HG03432 (cell line): ENCODE results near the gene ACVR1B.

Source experiments
- ATAC-seq: cut with Tn5 transposase; IDR thresholded peaks from one replicate; pipeline ENCODE4 v1.9.1; 2021; ENCODE audit warnings: mild to moderate bottlenecking, moderate library complexity; ENCODE audit not compliant: unreplicated experiment

Gene ACVR1B

DNA sequence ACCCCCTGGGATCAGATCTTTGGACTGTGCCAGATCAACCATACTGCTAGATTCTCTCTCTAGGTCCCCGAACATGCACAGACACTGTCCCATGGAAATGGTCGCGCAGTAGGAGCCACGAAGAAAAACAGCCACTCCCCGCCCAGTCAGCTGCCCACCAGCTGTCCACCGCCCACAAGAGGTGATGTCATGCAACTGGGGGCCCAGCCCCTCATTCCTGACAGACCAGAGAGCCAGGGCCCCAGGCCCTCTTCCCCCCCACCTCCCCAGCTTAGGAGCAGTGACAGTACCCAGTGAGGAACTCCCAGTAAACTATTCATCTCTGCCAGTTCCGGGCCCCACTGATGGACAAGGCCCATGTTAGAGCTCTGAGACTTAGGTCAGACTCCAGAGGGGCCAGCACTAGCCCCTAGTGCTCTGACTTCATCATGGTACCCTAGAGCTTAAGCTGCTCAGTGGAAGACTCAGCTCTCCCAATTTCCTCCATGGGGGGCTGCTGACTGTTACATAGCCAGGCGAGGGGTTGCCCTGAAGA lies 51.6 kb downstream of the ACVR1B start:
- no peak for ATAC-seq

DNA sequence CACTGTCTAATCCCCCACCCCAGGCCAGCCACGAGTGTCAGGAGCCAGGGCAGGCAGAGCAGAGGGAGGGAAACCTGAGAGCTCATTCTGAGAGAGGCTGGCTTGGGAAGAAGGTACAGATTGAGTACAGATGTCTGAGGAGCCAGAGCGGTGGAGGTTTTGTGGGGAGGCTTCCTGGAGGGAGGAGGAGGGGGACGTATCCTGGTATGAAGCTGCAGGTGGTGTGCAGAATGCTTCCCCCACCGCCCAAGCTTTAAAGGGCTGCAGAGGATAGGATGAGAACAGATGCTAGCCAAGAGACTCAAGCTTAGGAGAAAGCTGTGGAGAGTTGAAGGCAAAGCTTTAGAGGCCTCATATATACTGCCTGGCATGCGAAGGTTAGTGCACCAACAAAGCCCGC lies 52.1 kb downstream of the ACVR1B start:
- no peak for ATAC-seq

DNA sequence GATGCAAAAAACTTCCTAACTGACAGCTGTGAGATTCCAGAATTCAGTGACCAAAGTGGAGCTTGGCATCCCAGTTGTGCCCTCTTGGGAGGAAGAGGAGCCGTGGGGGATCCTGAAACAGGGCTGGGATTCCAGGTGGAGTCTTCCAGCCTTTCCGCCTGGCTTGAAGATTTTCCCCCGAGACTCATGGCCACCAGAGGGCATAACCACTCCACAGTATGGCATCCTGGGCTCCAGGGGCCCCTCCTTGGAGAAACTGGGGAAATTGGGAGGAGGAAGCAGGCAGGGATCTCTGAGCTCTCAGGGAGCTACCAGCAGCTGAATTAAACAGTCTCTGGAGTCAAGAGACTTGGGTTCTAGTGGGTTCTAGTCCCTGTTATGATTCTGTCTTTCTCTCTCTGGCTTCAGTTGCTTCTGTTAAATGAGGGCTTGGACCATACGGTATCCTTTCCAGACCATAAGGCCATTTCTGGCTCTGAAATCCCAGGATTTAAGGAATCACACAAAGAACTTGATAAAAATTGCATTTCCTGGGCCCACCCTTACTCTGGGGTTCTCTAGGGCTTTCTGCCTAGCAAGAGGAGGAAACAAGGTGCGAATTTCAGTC lies 52.6 kb downstream of the ACVR1B start:
- no peak for ATAC-seq

GRCh38 chr12:52005218-52005902 lies 53.9 kb downstream of the ACVR1B start:
- ATAC-seq = no peak

DNA sequence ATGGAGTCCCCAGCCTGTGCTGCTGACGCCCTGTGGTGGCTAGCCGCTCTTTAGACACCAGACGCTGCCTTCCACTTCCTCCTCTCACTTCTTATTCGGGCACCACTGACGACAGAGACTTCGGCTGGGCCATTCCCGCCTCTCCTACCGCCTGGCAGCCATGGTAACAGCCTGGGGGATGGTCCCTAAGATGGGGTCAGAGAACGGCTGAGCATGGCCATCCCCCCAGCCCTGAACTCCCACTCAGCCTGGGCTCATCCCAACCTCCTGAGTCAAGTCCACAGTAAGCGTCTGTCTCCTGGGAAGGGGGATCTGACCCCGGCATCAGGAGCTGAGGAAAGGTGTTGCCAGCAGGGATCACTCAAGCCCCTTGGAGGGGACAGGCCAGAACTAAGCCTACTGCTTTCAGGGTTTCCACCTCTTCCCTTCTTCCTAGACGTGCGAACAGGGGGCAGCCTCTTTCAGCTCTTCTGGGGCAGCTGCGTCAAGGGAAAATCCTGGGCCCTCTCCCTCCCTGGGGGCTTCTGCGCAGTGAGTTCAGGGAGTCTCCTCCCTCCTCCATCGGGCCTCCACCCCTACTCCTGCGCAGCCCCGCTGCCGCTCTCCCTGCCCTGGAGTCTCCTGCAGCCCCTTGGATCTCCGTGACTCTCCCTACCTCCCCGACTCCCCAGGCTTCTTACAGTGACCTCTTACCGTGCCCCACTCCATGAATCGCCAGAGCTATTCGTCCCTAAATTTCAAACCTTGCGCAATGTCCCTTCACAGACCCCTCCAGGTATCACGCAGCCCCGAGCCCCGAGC lies 54.6 kb downstream of the ACVR1B start:
- ATAC-seq = peak; percentile 83

GRCh38 chr12:52006726-52007157 lies 55.2 kb downstream of the ACVR1B start, which contains the start of gene TAMALIN:
TAMALIN (plus strand) TSS chr12:52006946; CDS start chr12:52007020, 74 bp downstream.
- ATAC-seq = no peak

- ATAC-seq = no peak
Measured at GRCh38 chr12:52007158-52007921, 55.8 kb downstream of the ACVR1B start.

- ATAC-seq = no peak
Measured at GRCh38 chr12:52007982-52008510, 56.5 kb downstream of the ACVR1B start.

DNA sequence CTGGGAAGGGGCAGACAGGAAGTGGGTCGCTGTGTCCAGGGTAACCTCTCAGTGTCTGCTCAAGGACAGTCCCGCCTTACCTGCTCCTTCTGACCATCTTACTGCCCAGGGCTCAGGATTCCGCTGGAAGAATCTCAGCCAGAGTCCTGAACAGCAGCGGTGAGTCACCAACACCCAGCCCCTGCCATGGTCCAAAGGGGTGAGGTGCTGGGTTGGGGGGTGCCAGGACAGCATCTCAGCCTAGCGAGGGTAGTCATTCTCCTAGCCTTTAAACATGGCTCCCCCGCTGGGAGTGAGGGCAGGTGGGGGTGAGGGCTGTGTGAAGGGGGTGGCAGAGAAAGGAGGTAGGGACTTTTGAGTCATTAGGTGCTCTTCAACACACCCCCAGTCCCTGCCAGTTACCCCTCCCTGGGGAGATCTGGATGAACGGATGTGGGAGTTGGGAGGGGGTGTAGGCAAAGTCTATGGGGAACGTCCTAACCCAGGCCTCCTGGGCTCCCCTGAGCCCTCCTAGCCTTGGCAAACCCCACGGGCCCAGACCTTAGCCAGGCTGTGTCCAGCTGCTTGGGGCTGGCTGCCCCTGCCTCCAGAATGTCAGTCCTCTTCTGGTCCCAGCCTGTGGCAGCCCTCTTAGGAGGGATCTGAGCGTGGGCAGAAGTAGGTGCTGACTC lies 57.7 kb downstream of the ACVR1B start:
- ATAC-seq = no peak

- ATAC-seq = no peak
Measured at GRCh38 chr12:52010152-52010622, 58.7 kb downstream of the ACVR1B start.

GRCh38 chr12:52010692-52011601 lies 59.4 kb downstream of the ACVR1B start:
- ATAC-seq = no peak

GRCh38 chr12:52011602-52012214 lies 60.2 kb downstream of the ACVR1B start:
- no peak for ATAC-seq

GRCh38 chr12:52013626-52014310 lies 62.3 kb downstream of the ACVR1B start:
- no peak for ATAC-seq

GRCh38 chr12:52014567-52015530 lies 63.4 kb downstream of the ACVR1B start:
- ATAC-seq = no peak

- ATAC-seq = no peak
Measured at GRCh38 chr12:52015532-52016041, 64.1 kb downstream of the ACVR1B start.

GRCh38 chr12:52018433-52019112 lies 67.1 kb downstream of the ACVR1B start:
- ATAC-seq = no peak
